ENCODE data around the gene LRRC4C.

DNA sequence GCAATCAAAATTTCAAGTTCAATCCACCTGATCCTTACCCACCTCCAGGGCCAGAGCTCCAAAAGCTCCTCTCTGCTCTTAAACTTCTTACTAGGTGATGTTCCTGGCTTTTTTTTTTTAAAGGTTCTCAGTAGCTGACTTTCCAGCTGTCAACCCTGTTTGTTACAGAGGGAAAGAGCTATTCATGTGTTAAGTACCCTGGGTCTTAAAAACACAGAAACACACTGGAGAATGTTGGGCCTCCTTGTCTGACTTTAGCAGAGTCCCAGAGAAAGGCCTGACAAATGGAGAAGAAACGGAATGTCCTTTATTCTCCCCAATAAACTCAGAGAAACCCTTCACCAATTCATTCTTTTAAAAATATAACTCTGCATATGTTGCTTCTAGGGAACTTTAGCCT is 3.2 kb downstream of the LRRC4C start:
- TF ChIP-seq POLR2A (IDR thresholded peaks at IDR 0.05) = no peak
- no peak for TF ChIP-seq CTCF (IDR thresholded peaks at IDR 0.05)

Data from Peyer's patch (tissue), 4 donors.